A673 (cell line): ENCODE data around the gene TEPSIN. TPM values are rescaled to one million over a fixed set of nuclear protein-coding genes. Genes with fewer than 3 reads are reported as not detected.

Experiments
- BruUV-seq: library from RNA; stranded (reverse); fragments of 400-500 nt; replicated peaks from 2 replicates; lab custom pipeline; 2021; lab: Mats Ljungman, UMichigan
- CTCF ChIA-PET: fragments of 300-600 bp; sonication (Branson Sonifier 250); formaldehyde crosslinking; loops from one replicate; lab custom pipeline; 2022; ENCODE audit warnings: antibody characterized with exemption; lab: Charles Lee
- POLR2A ChIA-PET: fragments of 300-600 bp; sonication (Branson Sonifier 250); formaldehyde crosslinking; loops from one replicate; lab custom pipeline; 2022; ENCODE audit warnings: antibody characterized with exemption; ENCODE audit not compliant: low non-redundant PET; lab: Charles Lee
- DNase-seq: peaks from one replicate; pipeline ENCODE4 v3.0.0-alpha.2; 2015; ENCODE audit warnings: low spot score
- H3K27ac ChIP-seq: fragments of 200-600 bp; sonication (generic); 2 replicates; pipeline ENCODE4 v1.5.1; 2016; ENCODE audit warnings: mixed run types, low read depth, mild to moderate bottlenecking, mixed read lengths, antibody characterized with exemption, low read length; ENCODE audit not compliant: poor library complexity, severe bottlenecking
- H3K27me3 ChIP-seq: fragments of 200-600 bp; sonication (generic); replicated peaks from 2 replicates; pipeline ENCODE4 v1.6.1; 2017; ENCODE audit warnings: mixed run types, low read depth, mild to moderate bottlenecking, mixed read lengths, antibody characterized with exemption, low read length; ENCODE audit not compliant: insufficient read depth, poor library complexity
- H3K36me3 ChIP-seq: fragments of 200-600 bp; sonication (generic); 2 replicates; pipeline ENCODE4 v1.6.1; 2016; ENCODE audit warnings: mixed run types, mild to moderate bottlenecking, mixed read lengths, antibody characterized with exemption, low read length; ENCODE audit not compliant: insufficient read depth, poor library complexity, severe bottlenecking
- H3K4me1 ChIP-seq: fragments of 200-600 bp; sonication (generic); 2 replicates; pipeline ENCODE4 v1.6.1; 2017; ENCODE audit warnings: mixed run types, mild to moderate bottlenecking, mixed read lengths, antibody characterized with exemption, low read length; ENCODE audit not compliant: insufficient read depth, poor library complexity, severe bottlenecking
- H3K4me3 ChIP-seq: fragments of 200-600 bp; sonication (generic); 2 replicates; pipeline ENCODE4 v1.5.1; 2016; ENCODE audit warnings: low read depth, mixed run types, mild to moderate bottlenecking, mixed read lengths, low read length; ENCODE audit not compliant: poor library complexity, severe bottlenecking
- H3K9me3 ChIP-seq: fragments of 200-600 bp; sonication (generic); 2 replicates; pipeline ENCODE4 v1.6.1; 2016; ENCODE audit warnings: mixed run types, low read depth, mild to moderate bottlenecking, mixed read lengths, antibody characterized with exemption, low read length; ENCODE audit not compliant: poor library complexity, severe bottlenecking
- CTCF ChIP-seq: fragments of 300-800, 200-600 bp; sonication (generic); conservative IDR thresholded peaks from 2 replicates; pipeline ENCODE4 v1.5.1; 2017; ENCODE audit warnings: low read depth, mild to moderate bottlenecking, antibody characterized with exemption, low read length, moderate library complexity, mixed read lengths
- EZH2 ChIP-seq: fragments of 200-600 bp; sonication (generic); IDR thresholded peaks from 2 replicates; pipeline ENCODE4 v1.6.1; 2017; ENCODE audit warnings: borderline replicate concordance, low read depth, mild to moderate bottlenecking, mixed read lengths, antibody characterized with exemption, low read length; ENCODE audit not compliant: poor library complexity, severe bottlenecking
- intact Hi-C: fragments of 100-400 bp; cut with micrococcal nuclease; formaldehyde crosslinking; loops from one replicate; pipeline ENCODE4 v1.10.0; 2022; ENCODE audit not compliant: unreplicated experiment
- total RNA-seq: library from RNA; stranded (reverse); gene quantifications from 2 replicates; pipeline ENCODE4 v1.2.3, GENCODE V29; 2021

The TEPSIN gene
- total RNA-seq, 1 experiment from 2014 or later = 36.1 TPM

GRCh38 chr17:81181811-81182185 lies 57.1 kb downstream of the TEPSIN start:
- H3K27ac ChIP-seq = no peak overlapping the region
- no peaks in the 10 kb centered on the region for H3K4me1 ChIP-seq
- no TSS peak for BruUV-seq
- no peaks in the 10 kb centered on the region for H3K36me3 ChIP-seq
- no peaks in the 10 kb centered on the region for H3K9me3 ChIP-seq
- intact Hi-C loops = no loop called here
- no peak for DNase-seq
- H3K27me3 ChIP-seq = no peaks in the 10 kb centered on the region
- TF ChIP-seq EZH2 = no peak
- no peak for TF ChIP-seq CTCF
- ChIA-PET POLR2A (no interaction called here), CTCF (no interaction called here)
- H3K4me3 ChIP-seq = no peak overlapping the region

GRCh38 chr17:81180836-81181810 lies 57.7 kb downstream of the TEPSIN start:
- CTCF ChIA-PET = no interaction called here
- DNase-seq = no peak

DNA sequence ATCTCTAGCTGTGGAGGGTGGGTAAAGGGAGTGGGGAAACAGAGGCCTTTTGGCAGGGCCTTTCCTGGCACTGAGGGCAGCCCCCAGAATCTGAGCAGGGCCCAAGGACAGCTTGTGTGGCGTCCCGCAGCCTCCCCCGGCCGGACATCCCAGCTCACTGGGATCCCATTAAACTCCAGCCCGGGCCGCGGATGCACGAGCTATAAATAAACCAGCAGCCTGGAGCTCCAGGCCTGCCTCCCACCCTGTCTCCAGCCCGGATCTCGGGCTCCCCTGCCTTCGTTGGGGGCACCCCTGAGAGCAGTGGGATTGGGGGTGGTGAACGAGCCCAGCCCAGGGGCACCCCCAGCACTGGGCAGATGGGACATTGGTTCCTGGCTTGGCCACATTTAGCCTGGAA lies 59.0 kb downstream of the TEPSIN start:
- no peak overlapping the region for H3K27ac ChIP-seq
- intact Hi-C loops = no loop called here
- H3K4me3 ChIP-seq = no peak overlapping the region
- H3K4me1 ChIP-seq = no peaks in the 10 kb centered on the region
- no TSS peak for BruUV-seq
- TF ChIP-seq CTCF = no peak
- TF ChIP-seq EZH2 = no peak
- POLR2A ChIA-PET = no interaction called here
- CTCF ChIA-PET = no interaction called here
- H3K9me3 ChIP-seq = peaks cover 3% of the 10 kb centered on the region
- no peaks in the 10 kb centered on the region for H3K36me3 ChIP-seq
- H3K27me3 ChIP-seq = no peaks in the 10 kb centered on the region
- no peak for DNase-seq

More at GRCh38 chr17:81180836-81181810, 57.7 kb downstream of the TEPSIN start:
- H3K36me3 ChIP-seq = no peaks in the 10 kb centered on the region
- TF ChIP-seq EZH2 = no peak
- no TSS peak for BruUV-seq
- H3K27ac ChIP-seq = no peak overlapping the region
- no peak overlapping the region for H3K4me3 ChIP-seq
- intact Hi-C loops = no loop called here
- H3K27me3 ChIP-seq = no peaks in the 10 kb centered on the region
- H3K9me3 ChIP-seq = no peaks in the 10 kb centered on the region
- POLR2A ChIA-PET = no interaction called here
- no peaks in the 10 kb centered on the region for H3K4me1 ChIP-seq
